ENCODE results near the gene ZMYND8.

Gene ZMYND8

GRCh38 chr20:47295921-47296426 lies 60.5 kb downstream of the ZMYND8 start:
- no peaks in the 10 kb centered on the region for H3K9me3 ChIP-seq (ENCODE audit: severe bottlenecking)
- H3K4me3 ChIP-seq (ENCODE audit: severe bottlenecking): no peak overlapping the region
- H3K36me3 ChIP-seq (ENCODE audit: low read depth): peaks cover 97% of the 10 kb centered on the region
- peak overlapping the region; percentile 0 for H3K27ac ChIP-seq (ENCODE audit: poor library complexity, severe bottlenecking)
- no peaks in the 10 kb centered on the region for H3K27me3 ChIP-seq (ENCODE audit: insufficient read depth, poor library complexity, severe bottlenecking)
- no peaks in the 10 kb centered on the region for H3K4me1 ChIP-seq (ENCODE audit: insufficient read depth, poor library complexity, severe bottlenecking)
- TF ChIP-seq CTCF (IDR thresholded peaks at IDR 0.05; ENCODE audit: poor library complexity, severe bottlenecking): no peak
- DNase-seq (ENCODE audit: low spot score): peak; percentile 51
- peak; percentile 45; the same call in 2 of the 3 replicates for ATAC-seq (ENCODE audit: low read depth)

DNA sequence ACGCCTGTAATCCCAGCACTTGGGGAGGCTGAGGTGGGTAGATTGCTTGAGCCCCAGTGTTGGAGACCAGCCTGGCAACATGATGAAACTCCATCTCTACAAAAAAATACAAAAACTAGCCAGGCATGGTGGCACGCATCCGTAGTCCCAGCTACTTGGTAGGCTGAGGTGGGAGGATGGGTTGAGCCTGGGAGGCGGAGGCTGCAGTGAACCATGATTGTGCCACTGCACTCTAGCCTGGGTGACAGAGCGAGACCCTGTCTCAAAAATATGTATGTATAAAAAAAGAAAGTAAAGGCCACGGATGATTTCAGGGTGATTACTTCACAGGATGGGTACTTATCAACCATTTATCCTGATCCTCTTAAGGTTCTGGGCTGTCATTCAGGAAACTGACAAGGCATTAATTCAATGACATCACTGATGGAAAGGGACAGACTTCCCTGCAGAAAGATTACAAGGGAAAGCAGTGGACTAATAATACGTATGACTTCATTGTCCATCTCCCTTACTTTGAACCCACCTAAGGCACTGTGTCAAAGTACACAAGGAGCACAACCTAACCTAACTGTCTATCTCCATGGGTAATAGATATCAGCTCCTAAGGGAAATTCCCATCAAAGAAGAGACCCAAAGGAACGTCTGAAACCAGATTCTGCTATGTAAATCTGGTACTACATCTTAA lies 61.2 kb downstream of the ZMYND8 start:
- Histone ChIP-seq H3K36me3 (ENCODE audit: low read depth) (peaks cover 97% of the 10 kb centered on the region), H3K4me1 (ENCODE audit: insufficient read depth, poor library complexity, severe bottlenecking) (no peaks in the 10 kb centered on the region), H3K27me3 (ENCODE audit: insufficient read depth, poor library complexity, severe bottlenecking) (no peaks in the 10 kb centered on the region), H3K4me3 (ENCODE audit: severe bottlenecking) (no peak overlapping the region), H3K9me3 (ENCODE audit: severe bottlenecking) (no peaks in the 10 kb centered on the region), H3K27ac (ENCODE audit: poor library complexity, severe bottlenecking) (peak overlapping the region; percentile 0)
- DNase-seq (ENCODE audit: low spot score) (peak; percentile 48), ATAC-seq (ENCODE audit: low read depth) (no peak)
- no peak for TF ChIP-seq CTCF (IDR thresholded peaks at IDR 0.05; ENCODE audit: poor library complexity, severe bottlenecking)

DNA sequence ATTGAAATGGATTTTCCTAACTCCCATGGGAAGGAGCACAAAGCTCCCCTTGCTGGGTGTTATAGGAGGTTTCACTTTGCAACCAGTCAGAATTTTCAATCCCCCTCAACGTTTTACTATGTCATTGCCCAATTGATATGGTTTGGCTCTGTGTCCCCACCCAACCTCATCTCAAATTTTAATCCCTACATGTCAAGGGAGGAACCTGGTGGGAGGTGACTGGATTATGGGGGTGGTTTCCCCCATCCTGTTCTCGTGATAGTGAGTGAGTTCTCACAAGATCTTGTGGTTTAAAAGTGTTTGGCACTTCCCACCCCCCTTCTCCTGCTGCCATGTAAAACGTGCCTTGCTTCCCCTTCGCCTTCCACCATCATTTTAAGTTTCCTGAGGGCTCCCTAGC lies 62.9 kb downstream of the ZMYND8 start:
- Histone ChIP-seq H3K27me3 (ENCODE audit: insufficient read depth, poor library complexity, severe bottlenecking) (no peaks in the 10 kb centered on the region), H3K36me3 (ENCODE audit: low read depth) (peaks cover 97% of the 10 kb centered on the region), H3K27ac (ENCODE audit: poor library complexity, severe bottlenecking) (no peak overlapping the region), H3K9me3 (ENCODE audit: severe bottlenecking) (no peaks in the 10 kb centered on the region), H3K4me3 (ENCODE audit: severe bottlenecking) (no peak overlapping the region), H3K4me1 (ENCODE audit: insufficient read depth, poor library complexity, severe bottlenecking) (no peaks in the 10 kb centered on the region)
- ATAC-seq (ENCODE audit: low read depth): no peak
- TF ChIP-seq CTCF (IDR thresholded peaks at IDR 0.05; ENCODE audit: poor library complexity, severe bottlenecking): no peak
- DNase-seq (ENCODE audit: low spot score): no peak

- Histone ChIP-seq H3K36me3 (ENCODE audit: low read depth) (peaks cover 97% of the 10 kb centered on the region), H3K4me3 (ENCODE audit: severe bottlenecking) (no peak overlapping the region), H3K27ac (ENCODE audit: poor library complexity, severe bottlenecking) (no peak overlapping the region), H3K27me3 (ENCODE audit: insufficient read depth, poor library complexity, severe bottlenecking) (no peaks in the 10 kb centered on the region), H3K4me1 (ENCODE audit: insufficient read depth, poor library complexity, severe bottlenecking) (no peaks in the 10 kb centered on the region), H3K9me3 (ENCODE audit: severe bottlenecking) (no peaks in the 10 kb centered on the region)
- no peak for TF ChIP-seq CTCF (IDR thresholded peaks at IDR 0.05; ENCODE audit: poor library complexity, severe bottlenecking)
- no peak for DNase-seq (ENCODE audit: low spot score)
- no peak for ATAC-seq (ENCODE audit: low read depth)
Measured at GRCh38 chr20:47292581-47292980, 63.9 kb downstream of the ZMYND8 start.

Data from RWPE2 (cell line).